Astrocyte (in vitro differentiated cells and primary cell): ENCODE measurements around the gene DTNBP1. TPM values are rescaled to one million over a fixed set of nuclear protein-coding genes. Genes with fewer than 3 reads are reported as not detected.

Source experiments
- DNase-seq: peaks from one replicate; pipeline ENCODE4 v3.0.0-alpha.2; 2010; ENCODE audit warnings: low read depth
- FAIRE-seq: peaks from 2 replicates; lab custom pipeline; 2011; peaks lifted over from hg19 to GRCh38; lab: Jason Lieb, UNC
- H2AFZ ChIP-seq: 2 replicates; pipeline ENCODE4 v1.6.0; 2012; ENCODE audit warnings: low read depth, low read length, inconsistent platforms
- H3K27ac ChIP-seq: 2 replicates; pipeline ENCODE4 v1.5.1; 2011; ENCODE audit warnings: low read depth, low read length, inconsistent platforms
- H3K27me3 ChIP-seq: 2 replicates; pipeline ENCODE4 v1.6.0; 2011; ENCODE audit warnings: low read length, inconsistent platforms; ENCODE audit not compliant: insufficient read depth
- H3K36me3 ChIP-seq: 2 replicates; pipeline ENCODE4 v1.5.1; 2011; ENCODE audit warnings: low read length, inconsistent platforms; ENCODE audit not compliant: insufficient read depth
- H3K4me1 ChIP-seq: 2 replicates; pipeline ENCODE4 v1.5.1; 2011; ENCODE audit warnings: low read length, inconsistent platforms; ENCODE audit not compliant: insufficient read depth
- H3K4me2 ChIP-seq: 2 replicates; pipeline ENCODE4 v1.6.0; 2012; ENCODE audit warnings: low read length, inconsistent platforms
- H3K4me3 ChIP-seq: 2 replicates; pipeline ENCODE4 v1.5.1; 2011; ENCODE audit warnings: low read depth, mild to moderate bottlenecking, low read length, inconsistent platforms; ENCODE audit not compliant: insufficient read depth
- H3K79me2 ChIP-seq: 2 replicates; pipeline ENCODE4 v1.6.0; 2012; ENCODE audit warnings: mild to moderate bottlenecking, low read length, inconsistent platforms; ENCODE audit not compliant: insufficient read depth
- H3K9ac ChIP-seq: 2 replicates; pipeline ENCODE4 v1.6.0; 2012; ENCODE audit warnings: mild to moderate bottlenecking, low read length, inconsistent platforms
- H3K9me3 ChIP-seq: 2 replicates; pipeline ENCODE4 v1.5.1; 2012; ENCODE audit warnings: low read depth, mild to moderate bottlenecking, low read length, inconsistent platforms; ENCODE audit not compliant: insufficient read depth
- H4K20me1 ChIP-seq: 2 replicates; pipeline ENCODE4 v1.6.0; 2012; ENCODE audit warnings: low read length, inconsistent platforms; ENCODE audit not compliant: insufficient read depth
- H3K27ac Mint-ChIP-seq: one replicate; pipeline ENCODE4 v1.8.0; 2021; ENCODE audit warnings: mild to moderate bottlenecking, mixed read lengths; ENCODE audit not compliant: unreplicated experiment
- H3K27me3 Mint-ChIP-seq: one replicate; pipeline ENCODE4 v1.8.0; 2021; ENCODE audit warnings: low read depth, mixed read lengths; ENCODE audit not compliant: unreplicated experiment
- H3K36me3 Mint-ChIP-seq: one replicate; pipeline ENCODE4 v1.8.0; 2021; ENCODE audit warnings: low read depth, mixed read lengths; ENCODE audit not compliant: unreplicated experiment
- H3K4me1 Mint-ChIP-seq: one replicate; pipeline ENCODE4 v1.8.0; 2021; ENCODE audit warnings: low read depth, mixed read lengths; ENCODE audit not compliant: unreplicated experiment
- H3K4me3 Mint-ChIP-seq: one replicate; pipeline ENCODE4 v1.8.0; 2021; ENCODE audit warnings: mild to moderate bottlenecking, moderate library complexity, mixed read lengths; ENCODE audit not compliant: unreplicated experiment
- H3K9me3 Mint-ChIP-seq: one replicate; pipeline ENCODE4 v1.8.0; 2021; ENCODE audit warnings: mild to moderate bottlenecking, mixed read lengths; ENCODE audit not compliant: unreplicated experiment
- EZH2 ChIP-seq: IDR thresholded peaks from 2 replicates; pipeline ENCODE4 v1.6.1; 2012; ENCODE audit warnings: mild to moderate bottlenecking, low read length, inconsistent platforms; ENCODE audit not compliant: insufficient read depth
- total RNA-seq: library from RNA; stranded (reverse); gene quantifications from 2 replicates; pipeline ENCODE4 v1.2.1, GENCODE V29; 2021
- TF ChIP-seq, protein P1 (sequence below): IDR thresholded peaks from 2 replicates; pipeline ENCODE4 v1.5.1; 2011; ENCODE audit warnings: low read depth, mild to moderate bottlenecking, inconsistent platforms, low read length, moderate library complexity; ENCODE audit not compliant: insufficient read depth

The DTNBP1 gene
- total RNA-seq, 1 donor from 2014 or later: 13.0 TPM

- H3K27ac ChIP-seq: peak overlapping the region; percentile 56
- H4K20me1 ChIP-seq: peaks cover 96% of the 10 kb centered on the region
- Mint-ChIP-seq H3K36me3 (peaks cover 39% of the 10 kb centered on the region), H3K4me1 (peaks cover 37% of the 10 kb centered on the region), H3K27ac (peak overlapping the region; percentile 91), H3K9me3 (no peaks in the 10 kb centered on the region), H3K27me3 (no peaks in the 10 kb centered on the region), H3K4me3 (no peak overlapping the region)
- no peak for TF ChIP-seq EZH2
- TF ChIP-seq, protein P1, sequence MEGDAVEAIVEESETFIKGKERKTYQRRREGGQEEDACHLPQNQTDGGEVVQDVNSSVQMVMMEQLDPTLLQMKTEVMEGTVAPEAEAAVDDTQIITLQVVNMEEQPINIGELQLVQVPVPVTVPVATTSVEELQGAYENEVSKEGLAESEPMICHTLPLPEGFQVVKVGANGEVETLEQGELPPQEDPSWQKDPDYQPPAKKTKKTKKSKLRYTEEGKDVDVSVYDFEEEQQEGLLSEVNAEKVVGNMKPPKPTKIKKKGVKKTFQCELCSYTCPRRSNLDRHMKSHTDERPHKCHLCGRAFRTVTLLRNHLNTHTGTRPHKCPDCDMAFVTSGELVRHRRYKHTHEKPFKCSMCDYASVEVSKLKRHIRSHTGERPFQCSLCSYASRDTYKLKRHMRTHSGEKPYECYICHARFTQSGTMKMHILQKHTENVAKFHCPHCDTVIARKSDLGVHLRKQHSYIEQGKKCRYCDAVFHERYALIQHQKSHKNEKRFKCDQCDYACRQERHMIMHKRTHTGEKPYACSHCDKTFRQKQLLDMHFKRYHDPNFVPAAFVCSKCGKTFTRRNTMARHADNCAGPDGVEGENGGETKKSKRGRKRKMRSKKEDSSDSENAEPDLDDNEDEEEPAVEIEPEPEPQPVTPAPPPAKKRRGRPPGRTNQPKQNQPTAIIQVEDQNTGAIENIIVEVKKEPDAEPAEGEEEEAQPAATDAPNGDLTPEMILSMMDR: no peak
- peak overlapping the region; percentile 35 for H3K4me3 ChIP-seq
- H3K9ac ChIP-seq: peak overlapping the region; percentile 68
- FAIRE-seq (no peak), DNase-seq (no peak)
- peak overlapping the region; percentile 76 for H3K4me2 ChIP-seq
- peaks cover 10% of the 10 kb centered on the region for H3K36me3 ChIP-seq
- peaks cover 30% of the 10 kb centered on the region for H3K4me1 ChIP-seq
- no peaks in the 10 kb centered on the region for H3K9me3 ChIP-seq
- H2AFZ ChIP-seq: no peak overlapping the region
- H3K79me2 ChIP-seq: peaks cover 14% of the 10 kb centered on the region
- no peaks in the 10 kb centered on the region for H3K27me3 ChIP-seq
These were observed 157.3 kb downstream of the DTNBP1 start for GRCh38 chr6:15505463-15505918.

- Mint-ChIP-seq H3K9me3 (no peaks in the 10 kb centered on the region), H3K27me3 (no peaks in the 10 kb centered on the region), H3K27ac (peak overlapping the region; percentile 91), H3K4me3 (peak overlapping the region; percentile 80), H3K36me3 (peaks cover 40% of the 10 kb centered on the region), H3K4me1 (peaks cover 37% of the 10 kb centered on the region)
- peak overlapping the region; percentile 35 for H3K4me3 ChIP-seq
- H3K36me3 ChIP-seq: peaks cover 10% of the 10 kb centered on the region
- no peak overlapping the region for H2AFZ ChIP-seq
- H3K4me1 ChIP-seq: peaks cover 30% of the 10 kb centered on the region
- no peaks in the 10 kb centered on the region for H3K9me3 ChIP-seq
- H3K27ac ChIP-seq: peak overlapping the region; percentile 56
- peaks cover 97% of the 10 kb centered on the region for H4K20me1 ChIP-seq
- H3K27me3 ChIP-seq: no peaks in the 10 kb centered on the region
- peaks cover 14% of the 10 kb centered on the region for H3K79me2 ChIP-seq
- FAIRE-seq (no peak), DNase-seq (peak; percentile 95)
- peak overlapping the region; percentile 76 for H3K4me2 ChIP-seq
- TF ChIP-seq, protein P1: no peak
- no peak for TF ChIP-seq EZH2
- H3K9ac ChIP-seq: peak overlapping the region; percentile 68
These were observed 158.1 kb downstream of the DTNBP1 start for GRCh38 chr6:15504581-15505350.
